OCI-LY3 (cell line): ENCODE results near the gene HCN3.

Experiments used
- H2AFZ ChIP-seq: fragments of 200-600, 300-600 bp; shearing (Covaris generic); 2 replicates; pipeline ENCODE4 v1.6.0; 2014; ENCODE audit warnings: antibody characterized with exemption, low read depth, low read length
- H3K27ac ChIP-seq: fragments of 200-600, 300-600 bp; sonication (generic); 2 replicates; pipeline ENCODE4 v1.5.1; 2014; ENCODE audit warnings: mild to moderate bottlenecking, low read length, moderate library complexity, mixed read lengths
- H3K27me3 ChIP-seq: fragments of 200-600, 300-600 bp; sonication (generic); 2 replicates; pipeline ENCODE4 v1.6.1; 2014; ENCODE audit warnings: low read depth, low read length, mixed read lengths
- H3K36me3 ChIP-seq: fragments of 200-600, 300-600 bp; sonication (generic); replicated peaks from 2 replicates; pipeline ENCODE3; 2014; ENCODE audit warnings: low read depth, low read length, mixed read lengths
- H3K4me1 ChIP-seq: fragments of 300-600, 200-600 bp; sonication (generic); 2 replicates; pipeline ENCODE4 v1.6.1; 2014; ENCODE audit warnings: low read length, mixed read lengths
- H3K4me2 ChIP-seq: fragments of 200-600, 300-600 bp; sonication (generic); 2 replicates; pipeline ENCODE4 v1.6.1; 2014; ENCODE audit warnings: low read length, mixed read lengths
- H3K4me3 ChIP-seq: fragments of 300-600, 200-600 bp; sonication (generic); 2 replicates; pipeline ENCODE4 v1.5.1; 2014; ENCODE audit warnings: antibody characterized with exemption, mild to moderate bottlenecking, low read length, moderate library complexity
- H3K79me2 ChIP-seq: fragments of 300-600, 200-600 bp; shearing (Covaris generic); 2 replicates; pipeline ENCODE4 v1.6.1; 2014; ENCODE audit warnings: mild to moderate bottlenecking, low read length, mixed read lengths
- H3K9ac ChIP-seq: fragments of 300-600, 200-600 bp; shearing (Covaris generic); 2 replicates; pipeline ENCODE4 v1.6.0; 2014; ENCODE audit warnings: mild to moderate bottlenecking, low read length, moderate library complexity
- H3K9me3 ChIP-seq: fragments of 200-600, 300-600 bp; shearing (Covaris generic); 2 replicates; pipeline ENCODE4 v1.6.1; 2014; ENCODE audit warnings: low read length, mixed read lengths; ENCODE audit not compliant: insufficient read depth
- H4K20me1 ChIP-seq: fragments of 200-600, 300-600 bp; sonication (generic); 2 replicates; pipeline ENCODE4 v1.6.1; 2016; ENCODE audit warnings: low read length, mixed read lengths; ENCODE audit not compliant: insufficient read depth
- EZH2phosphoT487 ChIP-seq: fragments of 200-600 bp; shearing (Covaris generic); IDR thresholded peaks from 2 replicates; pipeline ENCODE4 v1.6.1; 2018; ENCODE audit warnings: antibody characterized with exemption, mixed run types, low read depth
- TF ChIP-seq, protein P1 (sequence below): fragments of 200-600, 300-600 bp; sonication (generic); IDR thresholded peaks from 2 replicates; pipeline ENCODE4 v1.5.1; 2014; ENCODE audit warnings: antibody characterized with exemption, low read length, low read depth

The HCN3 gene

DNA sequence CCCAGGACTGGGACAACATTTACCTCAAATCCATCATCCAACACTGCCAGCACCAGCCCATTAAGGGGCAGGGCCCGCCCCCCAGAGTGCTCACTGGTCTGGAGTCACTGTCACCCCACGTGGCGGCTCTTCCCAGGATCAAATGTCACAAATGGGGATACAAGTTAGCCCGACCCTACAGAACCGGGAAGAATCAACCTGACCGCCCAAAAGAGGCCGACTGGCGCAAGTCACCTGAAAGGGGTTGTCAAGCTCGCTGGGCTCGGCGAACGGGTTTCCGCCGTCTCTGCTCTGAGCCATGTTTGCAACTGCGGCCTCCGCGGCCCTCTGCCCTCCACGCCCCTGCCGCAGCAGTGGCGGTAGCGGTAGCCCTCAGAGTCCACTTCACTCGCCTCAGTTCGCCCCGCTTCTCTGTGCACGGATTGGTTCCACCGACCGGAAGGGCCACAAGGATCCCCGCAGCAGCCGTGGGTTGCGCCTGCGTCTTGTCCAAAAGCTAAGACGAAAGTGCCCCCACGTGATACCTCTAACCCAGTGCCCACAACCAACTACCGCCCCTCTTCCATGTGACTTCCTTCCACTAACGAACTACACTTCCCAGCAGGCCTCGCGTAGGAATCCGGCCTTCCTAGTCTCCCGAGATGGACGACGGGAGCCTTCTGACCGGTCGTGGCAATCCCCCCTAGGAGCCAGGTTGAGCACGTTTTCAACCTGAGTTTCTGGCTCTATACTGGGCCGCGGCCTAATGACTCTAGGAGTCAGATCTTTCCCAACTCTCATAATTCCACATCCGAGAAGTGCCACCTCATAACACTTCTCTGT is 15.2 kb upstream of the HCN3 start, which contains the start of gene SCAMP3:
SCAMP3 (minus strand) TSS at position 509 of the 822 bp plus-strand sequence; CDS start at position 300, 209 bp downstream.
- Histone ChIP-seq H3K27ac (peak within 1 kb of the TSS; percentile 62), H3K9ac (peak within 1 kb of the TSS; percentile 89), H3K9me3 (no peaks in the 10 kb centered on the region), H2AFZ (peak within 1 kb of the TSS; percentile 30; the same call in 1 of the 2 replicates), H3K4me3 (peak within 1 kb of the TSS; percentile 85), H3K4me2 (peak within 1 kb of the TSS; percentile 94), H4K20me1 (no peaks in the 10 kb centered on the region), H3K4me1 (peaks cover 14% of the 10 kb centered on the region), H3K36me3 (peaks cover 52% of the 10 kb centered on the region), H3K27me3 (no peaks in the 10 kb centered on the region), H3K79me2 (peaks cover 20% of the 10 kb centered on the region)
- no peak for TF ChIP-seq EZH2phosphoT487
- TF ChIP-seq, protein P1, sequence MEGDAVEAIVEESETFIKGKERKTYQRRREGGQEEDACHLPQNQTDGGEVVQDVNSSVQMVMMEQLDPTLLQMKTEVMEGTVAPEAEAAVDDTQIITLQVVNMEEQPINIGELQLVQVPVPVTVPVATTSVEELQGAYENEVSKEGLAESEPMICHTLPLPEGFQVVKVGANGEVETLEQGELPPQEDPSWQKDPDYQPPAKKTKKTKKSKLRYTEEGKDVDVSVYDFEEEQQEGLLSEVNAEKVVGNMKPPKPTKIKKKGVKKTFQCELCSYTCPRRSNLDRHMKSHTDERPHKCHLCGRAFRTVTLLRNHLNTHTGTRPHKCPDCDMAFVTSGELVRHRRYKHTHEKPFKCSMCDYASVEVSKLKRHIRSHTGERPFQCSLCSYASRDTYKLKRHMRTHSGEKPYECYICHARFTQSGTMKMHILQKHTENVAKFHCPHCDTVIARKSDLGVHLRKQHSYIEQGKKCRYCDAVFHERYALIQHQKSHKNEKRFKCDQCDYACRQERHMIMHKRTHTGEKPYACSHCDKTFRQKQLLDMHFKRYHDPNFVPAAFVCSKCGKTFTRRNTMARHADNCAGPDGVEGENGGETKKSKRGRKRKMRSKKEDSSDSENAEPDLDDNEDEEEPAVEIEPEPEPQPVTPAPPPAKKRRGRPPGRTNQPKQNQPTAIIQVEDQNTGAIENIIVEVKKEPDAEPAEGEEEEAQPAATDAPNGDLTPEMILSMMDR = no peak

DNA sequence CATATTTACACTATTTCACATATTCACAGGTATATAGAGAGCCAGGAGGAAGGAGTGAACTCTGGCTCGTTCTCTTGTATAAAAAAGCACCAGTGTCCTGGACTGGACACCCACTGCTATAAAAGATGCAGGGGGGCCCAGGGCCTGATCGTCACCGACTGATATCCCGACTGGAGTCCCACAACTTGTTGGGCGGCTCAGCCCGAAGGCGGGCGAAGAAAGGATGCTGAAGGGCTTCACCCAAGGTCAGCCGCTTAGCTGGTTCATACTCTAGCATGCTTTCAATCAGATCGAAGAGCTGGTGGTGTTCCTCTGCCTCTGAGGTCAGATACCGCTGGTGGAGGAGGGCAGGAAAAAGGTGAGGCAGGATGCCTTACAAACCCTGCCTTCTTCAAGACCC is 14.2 kb upstream of the HCN3 start:
- Histone ChIP-seq H3K36me3 (peaks cover 55% of the 10 kb centered on the region), H3K9ac (no peak overlapping the region), H3K4me2 (no peak overlapping the region), H2AFZ (no peak overlapping the region), H3K27ac (peak overlapping the region; percentile 53; the same call in 1 of the 2 replicates), H3K4me1 (peaks cover 14% of the 10 kb centered on the region), H3K4me3 (no peak overlapping the region), H3K27me3 (no peaks in the 10 kb centered on the region), H3K79me2 (peaks cover 20% of the 10 kb centered on the region), H4K20me1 (no peaks in the 10 kb centered on the region), H3K9me3 (no peaks in the 10 kb centered on the region)
- TF ChIP-seq, protein P1 = no peak
- no peak for TF ChIP-seq EZH2phosphoT487

DNA sequence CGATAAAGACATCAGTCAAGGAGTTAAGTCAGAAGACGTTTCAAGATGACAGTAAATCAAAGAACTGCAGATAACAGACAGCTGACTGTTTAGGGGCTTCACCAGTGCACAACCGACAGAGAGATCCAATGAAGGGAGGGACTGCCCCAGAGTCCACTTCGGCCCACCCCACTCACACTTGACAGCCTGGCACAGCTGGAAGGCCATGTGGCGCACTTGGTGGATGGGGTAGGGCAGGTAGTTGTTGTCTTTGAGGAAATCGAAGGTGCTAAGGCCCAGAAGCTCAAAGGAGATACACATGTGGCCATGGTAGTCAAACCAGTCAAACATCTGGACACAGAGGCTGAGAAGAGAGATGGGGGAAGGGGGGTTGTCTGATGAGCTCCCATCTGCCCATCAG is 10.7 kb upstream of the HCN3 start:
- H3K4me3 ChIP-seq = no peak overlapping the region
- H3K27ac ChIP-seq = no peak overlapping the region
- TF ChIP-seq, protein P1 = no peak
- no peak for TF ChIP-seq EZH2phosphoT487
- H3K9me3 ChIP-seq = no peaks in the 10 kb centered on the region
- H3K27me3 ChIP-seq = no peaks in the 10 kb centered on the region
- no peaks in the 10 kb centered on the region for H4K20me1 ChIP-seq
- H3K36me3 ChIP-seq = peaks cover 75% of the 10 kb centered on the region
- H3K9ac ChIP-seq = no peak overlapping the region
- H3K4me1 ChIP-seq = peaks cover 6% of the 10 kb centered on the region
- H2AFZ ChIP-seq = no peak overlapping the region
- peaks cover 17% of the 10 kb centered on the region for H3K79me2 ChIP-seq
- no peak overlapping the region for H3K4me2 ChIP-seq

DNA sequence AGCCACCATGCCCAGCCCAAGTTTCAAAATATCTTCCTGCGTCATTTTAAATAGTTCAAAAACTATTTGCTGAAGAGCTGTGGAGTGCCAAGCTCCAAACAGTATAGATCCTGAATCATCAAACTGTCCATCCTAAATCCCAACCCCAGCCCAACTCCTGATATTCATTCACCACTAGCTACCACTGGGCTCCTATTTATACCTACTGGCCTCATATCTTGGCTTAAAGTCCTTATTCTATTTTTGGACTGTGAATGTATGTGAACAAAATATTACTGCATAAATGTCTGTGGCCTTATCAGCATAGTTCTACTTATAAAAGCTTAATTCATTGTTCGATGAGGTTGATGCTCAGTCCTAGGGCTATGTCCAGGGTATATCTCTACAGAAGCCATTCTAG is 9.9 kb upstream of the HCN3 start:
- no peak overlapping the region for H2AFZ ChIP-seq
- no peak overlapping the region for H3K27ac ChIP-seq
- H3K4me3 ChIP-seq = no peak overlapping the region
- no peak overlapping the region for H3K9ac ChIP-seq
- H3K36me3 ChIP-seq = peaks cover 78% of the 10 kb centered on the region
- peaks cover 21% of the 10 kb centered on the region for H3K79me2 ChIP-seq
- no peak overlapping the region for H3K4me2 ChIP-seq
- peaks cover 3% of the 10 kb centered on the region; the same call in 1 of the 2 replicates for H4K20me1 ChIP-seq
- no peaks in the 10 kb centered on the region for H3K9me3 ChIP-seq
- TF ChIP-seq, protein P1 = no peak
- no peak for TF ChIP-seq EZH2phosphoT487
- peaks cover 13% of the 10 kb centered on the region for H3K4me1 ChIP-seq
- no peaks in the 10 kb centered on the region for H3K27me3 ChIP-seq
